ENCODE results near the gene HERPUD1.

The HERPUD1 gene

DNA sequence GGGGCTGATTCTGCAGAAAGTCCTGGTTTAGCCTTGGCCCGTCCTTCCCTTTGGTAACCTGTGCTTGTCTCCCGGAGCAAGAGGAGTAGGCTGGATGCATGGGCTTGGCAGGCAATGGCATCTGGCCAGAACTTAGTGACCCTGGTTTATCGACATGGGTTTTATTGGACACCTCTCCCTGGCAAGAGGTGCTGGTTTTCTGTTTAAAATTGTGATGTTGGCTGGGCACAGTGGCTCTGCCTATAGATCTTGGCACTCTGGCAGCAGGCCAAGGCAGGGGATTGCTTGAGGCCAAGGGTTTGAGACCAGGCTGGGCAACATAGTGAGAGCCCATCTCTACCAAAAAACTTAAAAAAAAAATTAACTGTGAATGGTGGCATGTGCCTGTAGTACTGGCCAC, 35.7 kb upstream of the HERPUD1 start:
- H3K27me3 ChIP-seq (ENCODE audit: control insufficient read depth, low read length), result peaks cover 17% of the 10 kb centered on the region; the same call in 1 of the 2 replicates
- no peak overlapping the region for H3K4me3 ChIP-seq (ENCODE audit: low read length)
- no peaks in the 10 kb centered on the region for H3K36me3 ChIP-seq (ENCODE audit: control insufficient read depth, low read length)
- H3K4me1 ChIP-seq (ENCODE audit: control insufficient read depth, low read length), result peaks cover 7% of the 10 kb centered on the region; the same call in 1 of the 2 replicates
- H3K27ac ChIP-seq (ENCODE audit: low read depth, low read length), result no peak overlapping the region
- no peak overlapping the region for H3K4me2 ChIP-seq (ENCODE audit: low read length)
- H3K9me2 ChIP-seq (replicated peaks; ENCODE audit: control insufficient read depth, low read length), result no peaks in the 10 kb centered on the region
- no peaks in the 10 kb centered on the region for H4K20me1 ChIP-seq (ENCODE audit: control insufficient read depth, insufficient read depth, low read depth, low read length)
- TF ChIP-seq, protein P1, sequence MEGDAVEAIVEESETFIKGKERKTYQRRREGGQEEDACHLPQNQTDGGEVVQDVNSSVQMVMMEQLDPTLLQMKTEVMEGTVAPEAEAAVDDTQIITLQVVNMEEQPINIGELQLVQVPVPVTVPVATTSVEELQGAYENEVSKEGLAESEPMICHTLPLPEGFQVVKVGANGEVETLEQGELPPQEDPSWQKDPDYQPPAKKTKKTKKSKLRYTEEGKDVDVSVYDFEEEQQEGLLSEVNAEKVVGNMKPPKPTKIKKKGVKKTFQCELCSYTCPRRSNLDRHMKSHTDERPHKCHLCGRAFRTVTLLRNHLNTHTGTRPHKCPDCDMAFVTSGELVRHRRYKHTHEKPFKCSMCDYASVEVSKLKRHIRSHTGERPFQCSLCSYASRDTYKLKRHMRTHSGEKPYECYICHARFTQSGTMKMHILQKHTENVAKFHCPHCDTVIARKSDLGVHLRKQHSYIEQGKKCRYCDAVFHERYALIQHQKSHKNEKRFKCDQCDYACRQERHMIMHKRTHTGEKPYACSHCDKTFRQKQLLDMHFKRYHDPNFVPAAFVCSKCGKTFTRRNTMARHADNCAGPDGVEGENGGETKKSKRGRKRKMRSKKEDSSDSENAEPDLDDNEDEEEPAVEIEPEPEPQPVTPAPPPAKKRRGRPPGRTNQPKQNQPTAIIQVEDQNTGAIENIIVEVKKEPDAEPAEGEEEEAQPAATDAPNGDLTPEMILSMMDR (IDR thresholded peaks at IDR 0.05; ENCODE audit: low read depth, low read length, poor library complexity, severe bottlenecking), result no peak
- TF ChIP-seq EZH2phosphoT487 (IDR thresholded peaks at IDR 0.05; ENCODE audit: borderline replicate concordance, low read length), result no peak
- no peaks in the 10 kb centered on the region for H3F3A ChIP-seq (ENCODE audit: control insufficient read depth, insufficient read depth)
- H3K79me2 ChIP-seq (ENCODE audit: control insufficient read depth, low read length), result no peaks in the 10 kb centered on the region
- H3K9me3 ChIP-seq (ENCODE audit: control insufficient read depth, insufficient read depth, low read length), result no peaks in the 10 kb centered on the region

DNA sequence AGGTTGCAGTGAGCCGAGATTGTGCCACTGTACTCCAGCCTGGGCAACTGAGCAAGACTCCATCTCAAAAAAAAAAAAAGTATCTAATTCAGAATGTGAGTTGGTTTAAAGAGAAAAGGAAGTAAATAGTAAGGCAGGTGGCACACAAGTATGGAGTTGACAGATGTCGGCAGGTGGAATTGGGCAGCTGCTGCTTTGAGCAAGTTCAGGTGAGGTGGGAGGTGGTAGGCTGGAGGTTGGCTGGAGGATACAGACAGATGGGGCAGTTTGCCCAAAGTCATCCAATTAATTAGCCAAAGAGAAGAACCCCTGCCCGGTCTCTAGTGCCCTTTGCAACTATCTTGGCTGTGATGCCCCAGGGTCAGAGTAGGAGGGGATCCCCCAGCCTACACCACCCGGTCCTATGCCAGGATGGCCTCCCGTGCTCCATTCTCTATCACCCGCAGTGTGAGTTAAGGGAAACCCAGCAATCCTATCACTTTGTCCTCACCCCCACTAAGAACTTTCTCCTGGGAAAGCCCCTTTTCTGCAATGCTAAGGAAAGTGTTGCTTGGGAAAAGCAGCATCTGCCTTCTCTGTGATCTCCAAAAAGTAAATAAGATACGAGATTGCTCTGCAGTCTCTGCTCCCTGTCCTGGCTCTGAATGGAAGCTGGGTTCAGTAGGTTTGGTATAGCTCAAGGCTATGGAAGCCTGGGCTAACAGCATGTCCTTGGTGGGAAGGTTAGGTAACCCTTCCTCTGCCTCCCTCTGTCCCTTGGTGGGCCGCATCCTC, 34.7 kb upstream of the HERPUD1 start:
- H3K4me1 ChIP-seq (ENCODE audit: control insufficient read depth, low read length), result peaks cover 7% of the 10 kb centered on the region; the same call in 1 of the 2 replicates
- H3K4me3 ChIP-seq (ENCODE audit: low read length), result no peak overlapping the region

DNA sequence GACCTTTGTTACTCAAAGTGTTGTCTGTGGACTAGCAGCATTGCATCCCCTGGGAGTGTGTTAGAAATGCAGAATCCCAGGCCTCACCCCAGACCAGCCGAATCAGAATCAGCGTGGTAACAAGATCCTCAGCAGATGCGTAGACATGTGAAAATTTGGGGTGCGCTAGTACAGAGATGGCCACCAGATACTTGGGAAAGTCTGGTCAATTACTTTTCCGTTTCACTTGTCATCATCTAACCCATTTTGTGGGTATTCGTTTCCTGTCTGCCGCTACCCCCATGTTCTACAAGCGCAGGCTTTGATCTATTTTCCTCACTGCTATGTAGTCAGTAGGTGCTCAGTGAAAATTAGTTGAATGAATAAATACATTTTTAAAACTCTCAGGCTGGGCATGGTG, 33.1 kb upstream of the HERPUD1 start:
- Histone ChIP-seq H3K79me2 (ENCODE audit: control insufficient read depth, low read length) (no peaks in the 10 kb centered on the region), H3F3A (ENCODE audit: control insufficient read depth, insufficient read depth) (no peaks in the 10 kb centered on the region), H3K9me2 (replicated peaks; ENCODE audit: control insufficient read depth, low read length) (no peaks in the 10 kb centered on the region), H3K9me3 (ENCODE audit: control insufficient read depth, insufficient read depth, low read length) (no peaks in the 10 kb centered on the region), H3K4me2 (ENCODE audit: low read length) (no peak overlapping the region), H3K36me3 (ENCODE audit: control insufficient read depth, low read length) (no peaks in the 10 kb centered on the region), H3K4me3 (ENCODE audit: low read length) (no peak overlapping the region), H3K4me1 (ENCODE audit: control insufficient read depth, low read length) (peaks cover 7% of the 10 kb centered on the region; the same call in 1 of the 2 replicates), H3K27me3 (ENCODE audit: control insufficient read depth, low read length) (peaks cover 17% of the 10 kb centered on the region; the same call in 1 of the 2 replicates), H4K20me1 (ENCODE audit: control insufficient read depth, insufficient read depth, low read depth, low read length) (no peaks in the 10 kb centered on the region), H3K27ac (ENCODE audit: low read depth, low read length) (no peak overlapping the region)
- no peak for TF ChIP-seq EZH2phosphoT487 (IDR thresholded peaks at IDR 0.05; ENCODE audit: borderline replicate concordance, low read length)
- TF ChIP-seq, protein P1 (IDR thresholded peaks at IDR 0.05; ENCODE audit: low read depth, low read length, poor library complexity, severe bottlenecking), result no peak

More for the DNA sequence above, 34.7 kb upstream of the HERPUD1 start:
- no peak overlapping the region for H3K4me2 ChIP-seq (ENCODE audit: low read length)
- no peak for TF ChIP-seq EZH2phosphoT487 (IDR thresholded peaks at IDR 0.05; ENCODE audit: borderline replicate concordance, low read length)
- TF ChIP-seq, protein P1 (IDR thresholded peaks at IDR 0.05; ENCODE audit: low read depth, low read length, poor library complexity, severe bottlenecking), result no peak
- no peaks in the 10 kb centered on the region for H3K9me3 ChIP-seq (ENCODE audit: control insufficient read depth, insufficient read depth, low read length)
- no peaks in the 10 kb centered on the region for H4K20me1 ChIP-seq (ENCODE audit: control insufficient read depth, insufficient read depth, low read depth, low read length)
- no peak overlapping the region for H3K27ac ChIP-seq (ENCODE audit: low read depth, low read length)
- H3F3A ChIP-seq (ENCODE audit: control insufficient read depth, insufficient read depth), result no peaks in the 10 kb centered on the region
- no peaks in the 10 kb centered on the region for H3K79me2 ChIP-seq (ENCODE audit: control insufficient read depth, low read length)
- no peaks in the 10 kb centered on the region for H3K9me2 ChIP-seq (replicated peaks; ENCODE audit: control insufficient read depth, low read length)
- H3K27me3 ChIP-seq (ENCODE audit: control insufficient read depth, low read length), result peaks cover 17% of the 10 kb centered on the region; the same call in 1 of the 2 replicates
- no peaks in the 10 kb centered on the region for H3K36me3 ChIP-seq (ENCODE audit: control insufficient read depth, low read length)

Measured in DOHH2 (cell line).